ENCODE results near the gene EPB41L2. TPM values are rescaled to one million over a fixed set of nuclear protein-coding genes. Genes with fewer than 3 reads are reported as not detected.

The EPB41L2 gene
- total and polyA plus RNA-seq, 2 experiments from 2014 or later, result 76.2 to 91.7 TPM

GRCh38 chr6:130958468-130958867 is 104.6 kb downstream of the EPB41L2 start (continued):
- TF ChIP-seq CTCF (conservative IDR thresholded peaks at IDR 0.05; ENCODE audit: low read depth in 2 of 2), result no peak
- TF ChIP-seq ZNF114 (CRISPR knock-in tag; IDR thresholded peaks at IDR 0.05), result no peak
- TF ChIP-seq POLR2AphosphoS5 (IDR thresholded peaks at IDR 0.05; ENCODE audit: low read depth), result no peak
- TF ChIP-seq CREB1 (CRISPR knock-in tag; IDR thresholded peaks at IDR 0.05; ENCODE audit: low read depth), result no peak
- TF ChIP-seq EZH2phosphoT487 (IDR thresholded peaks at IDR 0.05; ENCODE audit: unreplicated experiment), result no peak
- TF ChIP-seq JUNB (IDR thresholded peaks at IDR 0.05; ENCODE audit: unreplicated experiment), result no peak
- TF ChIP-seq ZNF331 (CRISPR knock-in tag; IDR thresholded peaks at IDR 0.05; ENCODE audit: low read depth), result no peak
- TF ChIP-seq NANOG (IDR thresholded peaks at IDR 0.05; ENCODE audit: borderline replicate concordance), result no peak
- no peak for TF ChIP-seq ZNF462 (CRISPR knock-in tag; IDR thresholded peaks at IDR 0.05)

- Mint-ChIP-seq H3K27me3 (ENCODE audit: insufficient read depth, low read depth, poor library complexity) (no peaks in the 10 kb centered on the region), H3K4me3 (no peak overlapping the region), H3K36me3 (ENCODE audit: low read depth) (peaks cover 22% of the 10 kb centered on the region), H3K4me1 (peaks cover 11% of the 10 kb centered on the region), H3K27ac (no peak overlapping the region), H3K9me3 (no peaks in the 10 kb centered on the region)
- Histone ChIP-seq H3K4me2 (no peak overlapping the region), H3K9me2 (ENCODE audit: insufficient read depth) (peaks cover 7% of the 10 kb centered on the region; the same call in 1 of the 2 replicates), H3K27me3 (ENCODE audit: insufficient read depth) (no peaks in the 10 kb centered on the region), H2AFZ (no peak overlapping the region), H3F3A (replicated peaks; ENCODE audit: low read depth) (no peaks in the 10 kb centered on the region), H3K36me3 (ENCODE audit: insufficient read depth) (no peaks in the 10 kb centered on the region), H3K79me2 (replicated peaks; ENCODE audit: insufficient read depth) (0 out of 2 replicates have a peak, but pooled peaks cover 5% of the 10 kb centered on the region), H3K4me3 (no peak overlapping the region), H3K4me1 (ENCODE audit: insufficient read depth) (no peaks in the 10 kb centered on the region), H4K20me1 (replicated peaks; ENCODE audit: insufficient read depth) (no peaks in the 10 kb centered on the region), H3K27ac (ENCODE audit: low read depth) (no peak overlapping the region)
- TF ChIP-seq POLR2AphosphoS5 (IDR thresholded peaks at IDR 0.05; ENCODE audit: low read depth) (no peak), ZNF331 (CRISPR knock-in tag; IDR thresholded peaks at IDR 0.05; ENCODE audit: low read depth) (no peak), ETS1 (IDR thresholded peaks at IDR 0.05) (no peak), ZNF114 (CRISPR knock-in tag; IDR thresholded peaks at IDR 0.05) (no peak), JUNB (IDR thresholded peaks at IDR 0.05; ENCODE audit: unreplicated experiment) (no peak), CREB1 (CRISPR knock-in tag; IDR thresholded peaks at IDR 0.05; ENCODE audit: low read depth) (no peak), REST (IDR thresholded peaks at IDR 0.05; ENCODE audit: unreplicated experiment) (no peak), EZH2 (IDR thresholded peaks at IDR 0.05; ENCODE audit: low read depth, unreplicated experiment) (no peak), NANOG (IDR thresholded peaks at IDR 0.05; ENCODE audit: borderline replicate concordance) (no peak)
- DNase-seq (ENCODE audit: low spot score) (no peak), ATAC-seq (no peak)
Measured at GRCh38 chr6:130955755-130956154, 107.3 kb downstream of the EPB41L2 start.

Data from GM23338 (cell line).